Activated CD4-positive, alpha-beta T cell treated with anti-CD3 and anti-CD28 coated beads, Interleukin-2, Interleukin-6, amounts not matched to agents 100 ng/mL and 50 ng/mL, durations not matched to agents 16 hours and 8 hours (primary cell): ENCODE measurements around the gene PPP1R1B.

ENCODE experiments used
- DNase-seq: peaks from one replicate; pipeline ENCODE4 v3.0.0-alpha.2; 2020

PPP1R1B gene

DNA sequence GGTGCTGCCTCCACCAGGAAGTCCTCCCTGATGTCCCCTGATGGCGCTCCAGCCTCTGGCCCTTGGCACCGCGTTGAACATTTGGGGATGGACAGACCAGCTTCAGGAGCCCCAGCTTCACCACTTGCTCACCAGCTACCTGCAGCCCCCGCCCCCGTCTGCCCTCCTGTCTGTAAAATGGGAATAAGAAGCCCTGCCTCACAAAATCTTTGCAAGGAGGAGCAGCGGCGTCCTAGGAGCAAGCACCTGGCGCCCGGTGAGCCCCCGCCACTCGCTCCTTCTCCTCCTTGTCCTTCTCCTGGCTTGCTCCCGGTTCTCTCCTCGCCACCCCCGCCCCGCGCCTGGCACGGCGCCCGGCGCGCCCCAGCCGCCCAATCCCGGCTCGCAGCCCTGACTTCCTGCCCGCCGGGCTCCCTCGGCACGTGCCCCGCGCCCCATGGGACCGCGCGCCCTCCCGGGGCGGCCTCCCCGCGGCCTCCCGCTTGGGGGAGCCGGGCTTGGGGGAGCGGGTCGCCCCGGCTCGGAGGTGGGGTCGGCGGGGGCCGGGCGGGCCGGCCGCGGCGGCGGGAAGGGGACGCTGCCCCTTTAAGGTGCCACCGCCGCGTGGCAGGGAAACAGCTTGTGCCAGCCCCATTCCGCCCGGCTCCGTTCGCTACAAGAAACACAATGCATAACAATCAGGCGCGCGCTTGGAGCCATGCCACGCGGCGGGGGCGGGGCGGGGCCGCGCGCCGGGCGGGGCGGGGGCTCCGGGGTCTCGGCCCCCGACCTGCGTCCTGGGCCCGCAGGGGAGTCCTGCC lies 9.1 kb upstream of the PPP1R1B start:
- peak; percentile 65 for DNase-seq

DNA sequence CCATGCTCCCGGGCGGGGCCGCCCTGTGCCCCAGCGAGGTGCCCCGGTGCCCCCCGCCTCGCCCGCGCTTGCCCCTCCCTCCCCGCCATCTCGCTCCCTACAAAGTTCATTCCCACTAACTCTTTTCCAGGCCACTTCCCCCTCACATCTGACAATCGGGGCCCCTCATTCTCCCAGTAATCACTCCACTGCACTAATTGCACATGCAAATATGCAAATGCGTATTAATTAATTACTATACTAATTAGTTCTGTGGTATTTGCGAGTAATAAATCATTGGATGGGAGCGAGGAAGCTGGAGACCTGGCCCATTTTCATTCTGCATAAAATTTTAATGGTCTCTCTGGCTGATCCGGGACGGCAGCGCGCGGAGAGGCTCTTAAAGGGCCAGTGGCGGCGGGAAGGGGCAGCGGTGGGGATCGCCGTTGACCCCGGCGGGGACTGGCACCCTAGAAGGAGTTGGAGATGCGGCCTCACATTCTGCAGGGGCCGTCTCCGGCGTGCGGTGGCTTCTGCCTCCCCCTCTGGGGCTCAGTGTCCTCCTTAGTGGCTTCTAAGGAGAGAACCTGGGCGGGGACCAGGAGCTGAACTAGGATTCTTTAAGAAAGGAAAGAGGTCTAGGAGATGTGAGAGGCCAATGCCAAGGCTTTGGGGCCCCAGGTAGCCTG lies 8.4 kb upstream of the PPP1R1B start:
- no peak for DNase-seq

DNA sequence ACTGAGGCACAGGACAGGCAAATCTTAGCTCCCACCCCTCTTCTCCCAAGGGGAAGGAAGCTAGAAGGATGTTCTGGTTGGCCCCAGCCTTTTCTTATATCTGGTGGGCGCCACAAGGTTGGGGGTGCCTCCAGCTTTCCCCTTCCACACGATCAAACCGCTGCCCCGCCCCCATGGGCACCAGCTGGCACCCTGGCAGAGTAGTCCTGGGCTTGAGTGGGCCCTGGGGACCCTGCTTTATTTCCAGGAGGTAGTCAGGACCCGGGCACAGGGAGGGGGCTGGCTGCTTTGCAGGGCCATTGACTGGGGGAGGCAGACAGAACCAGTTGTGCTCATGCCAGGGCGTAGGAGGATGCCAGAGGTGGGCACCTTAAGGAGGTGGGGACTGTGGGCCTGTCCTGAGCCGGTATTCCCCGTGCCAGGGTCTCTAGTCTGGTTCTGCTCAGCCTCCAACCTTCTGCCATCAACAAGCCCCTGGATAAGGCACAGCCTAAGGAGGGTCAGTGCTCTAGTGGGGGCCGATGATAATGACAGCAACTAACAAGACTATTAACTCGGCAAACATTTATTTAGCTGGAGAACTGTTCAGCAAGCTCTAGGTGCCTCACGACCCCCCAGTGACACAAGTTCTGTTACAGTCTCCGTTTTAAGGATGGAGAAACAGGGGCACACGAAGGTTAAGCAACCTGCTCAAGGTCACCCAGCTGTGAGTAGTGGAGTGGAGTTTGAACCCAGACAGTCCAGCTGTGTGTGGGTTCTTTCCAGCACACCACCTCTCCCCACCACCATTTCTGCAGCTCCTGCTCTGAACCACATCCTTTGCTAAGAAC lies 7.6 kb upstream of the PPP1R1B start:
- DNase-seq = no peak

DNA sequence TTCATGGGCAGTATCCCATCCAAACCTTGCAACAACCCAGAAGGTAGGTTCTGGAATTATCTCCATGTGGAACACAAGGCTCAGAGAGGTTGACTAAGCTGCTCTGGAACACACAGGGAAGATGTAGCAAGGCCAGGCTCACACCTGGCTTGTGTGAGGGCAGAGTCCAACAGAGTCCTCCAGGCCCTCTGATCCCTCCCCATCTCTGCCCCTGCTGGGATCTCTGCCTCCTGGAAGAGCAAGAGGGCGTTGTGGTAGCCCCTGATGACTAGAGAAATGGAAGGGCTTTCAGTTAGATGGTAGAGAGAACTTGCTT lies 7.0 kb upstream of the PPP1R1B start:
- DNase-seq = no peak

DNA sequence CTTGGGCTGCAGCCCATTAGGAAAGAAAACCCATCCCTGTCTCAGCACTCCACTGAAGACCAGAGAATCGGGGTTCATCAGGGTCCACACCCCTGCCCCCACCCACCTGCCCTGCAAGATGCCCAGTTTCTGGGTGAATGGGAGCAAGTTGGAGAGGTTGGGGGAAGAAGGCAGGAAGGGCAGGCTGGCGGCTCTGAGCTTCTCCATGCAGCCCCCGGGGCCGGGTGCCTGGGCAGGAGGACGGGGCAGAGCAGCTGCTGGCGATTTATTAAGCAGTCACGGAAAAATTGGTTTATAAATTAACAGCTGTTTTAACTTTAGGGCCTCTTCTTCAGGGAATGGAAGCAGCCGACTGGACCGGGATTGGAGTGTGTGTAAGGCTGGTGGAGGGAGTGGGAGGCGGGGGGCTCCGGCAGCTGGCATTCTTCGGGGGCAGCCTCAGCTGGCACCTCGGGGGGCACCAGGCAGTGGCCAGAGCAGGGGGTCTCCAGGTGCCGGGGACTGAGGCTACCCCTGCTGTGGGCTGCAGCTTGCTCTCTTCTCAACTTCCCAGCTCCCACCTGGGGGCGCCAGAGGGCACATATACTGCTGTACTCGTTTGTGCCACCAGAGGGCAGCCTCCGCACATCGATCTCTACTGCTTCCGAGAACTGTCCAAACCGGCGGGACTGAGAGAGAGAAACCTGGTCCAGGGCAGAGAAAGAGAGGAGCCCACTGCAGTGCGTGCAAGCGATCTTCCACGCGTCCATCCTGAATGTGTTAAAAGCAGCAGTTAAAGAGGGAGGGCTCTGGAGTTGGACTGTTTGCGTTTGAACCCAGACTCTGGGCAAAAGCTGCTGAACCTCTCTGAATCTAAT lies 5.0 kb upstream of the PPP1R1B start:
- DNase-seq = peak; percentile 93

DNA sequence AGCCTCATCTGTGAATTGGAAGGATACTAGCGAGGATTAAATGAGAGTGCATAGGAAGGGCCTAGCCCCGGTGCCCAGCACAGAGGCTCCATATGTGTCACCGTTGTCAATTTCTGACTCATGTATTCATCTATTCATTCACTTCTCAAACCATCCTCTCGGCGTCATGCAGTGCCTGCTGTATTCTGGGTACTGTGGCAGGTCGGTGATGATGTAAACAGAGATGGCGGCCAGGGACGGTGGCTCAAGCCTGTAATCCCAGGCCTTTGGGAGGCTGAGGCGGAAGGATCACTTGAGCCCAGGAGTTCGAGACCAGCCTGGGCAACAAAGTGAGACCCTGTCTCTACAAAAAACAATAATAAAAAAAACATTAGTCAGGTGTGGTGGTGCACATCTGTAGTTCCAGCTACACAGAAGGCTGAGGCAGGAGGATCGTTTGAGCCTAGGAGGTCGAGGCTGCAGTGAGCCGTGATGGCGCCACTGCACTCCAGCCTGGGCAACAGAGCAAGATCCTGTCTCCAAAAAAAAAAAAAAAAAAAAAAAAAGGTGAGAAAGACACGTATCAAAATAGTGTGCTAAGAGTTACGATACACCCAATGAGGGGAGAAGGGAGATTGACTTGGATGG lies 4.3 kb upstream of the PPP1R1B start:
- DNase-seq = peak; percentile 88

DNA sequence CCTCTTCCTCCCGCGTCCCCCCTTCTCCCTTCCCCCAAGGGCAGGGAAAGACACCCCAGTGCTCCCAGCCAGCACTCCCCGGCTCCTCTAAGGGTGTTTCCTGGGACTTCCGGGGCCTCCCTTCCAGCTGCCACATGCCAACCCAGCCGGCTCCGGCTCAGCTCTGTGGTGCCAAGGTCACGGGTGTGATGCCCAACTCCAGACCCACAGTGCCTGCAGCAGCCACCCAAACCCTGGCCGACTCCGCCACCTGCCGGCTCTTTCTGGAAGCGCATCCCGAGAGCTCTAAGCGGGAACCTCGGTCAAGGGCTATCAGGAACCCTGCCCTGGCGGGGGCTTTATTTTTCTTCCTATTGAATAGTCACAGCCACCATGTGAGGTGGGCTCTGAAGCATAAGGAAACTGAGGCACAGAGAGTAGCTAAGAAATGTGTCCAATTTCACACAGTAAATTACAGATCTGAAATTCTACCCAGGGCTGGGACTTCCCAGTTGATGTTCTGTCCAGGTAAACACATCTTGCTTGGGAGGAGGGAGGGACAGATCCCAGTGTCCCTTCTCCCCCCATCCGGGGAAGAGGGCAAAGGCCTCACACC lies 3.3 kb upstream of the PPP1R1B start:
- DNase-seq = peak; percentile 93

DNA sequence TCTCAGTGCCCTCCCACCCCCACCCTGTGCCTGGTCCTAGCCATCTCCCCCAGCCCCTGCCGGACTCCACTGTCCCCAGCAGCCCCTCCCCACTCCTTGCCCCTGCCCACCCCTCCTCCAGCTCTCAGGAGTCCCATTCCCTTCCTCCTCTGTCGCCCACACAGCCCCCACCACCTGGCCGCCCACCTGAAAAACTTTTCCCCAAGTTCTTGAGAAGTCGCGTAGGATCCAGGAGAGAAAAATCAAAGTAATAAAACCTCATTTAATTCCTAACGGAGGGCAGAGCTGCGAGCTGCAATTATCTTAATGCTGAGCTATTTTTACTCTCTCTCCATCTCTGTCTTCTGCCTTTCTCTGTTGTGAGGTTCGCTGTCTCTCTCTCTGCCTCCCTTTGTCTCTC lies 2.4 kb upstream of the PPP1R1B start:
- DNase-seq = no peak

DNA sequence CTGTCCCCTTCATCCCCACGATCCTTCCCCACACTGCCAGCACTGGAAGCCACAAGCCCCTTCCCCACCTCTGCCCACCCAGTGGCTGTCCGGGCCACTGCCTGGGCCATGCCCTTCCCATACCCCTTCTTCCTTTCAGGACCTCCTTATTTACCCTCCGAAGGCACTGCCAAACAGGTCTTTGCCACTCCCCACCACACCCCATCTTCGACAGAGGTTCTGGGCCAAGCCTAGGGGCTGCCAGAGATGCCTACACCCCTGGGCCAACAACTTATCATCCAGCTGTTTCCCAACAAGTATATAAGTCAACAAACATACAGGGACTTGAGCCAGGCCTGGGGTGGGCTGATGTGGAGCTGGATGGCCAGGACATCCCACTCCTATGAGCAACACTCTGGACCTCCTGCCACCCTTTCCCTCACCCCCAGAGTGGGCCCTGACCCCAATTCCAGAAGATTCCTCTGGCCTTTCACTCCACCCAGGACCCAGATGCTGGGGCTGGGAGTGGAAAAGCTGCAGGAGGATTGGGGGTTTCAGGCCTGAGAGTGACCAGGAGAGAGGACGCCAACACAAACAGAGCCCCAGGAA lies 1.5 kb upstream of the PPP1R1B start:
- DNase-seq = no peak

DNA sequence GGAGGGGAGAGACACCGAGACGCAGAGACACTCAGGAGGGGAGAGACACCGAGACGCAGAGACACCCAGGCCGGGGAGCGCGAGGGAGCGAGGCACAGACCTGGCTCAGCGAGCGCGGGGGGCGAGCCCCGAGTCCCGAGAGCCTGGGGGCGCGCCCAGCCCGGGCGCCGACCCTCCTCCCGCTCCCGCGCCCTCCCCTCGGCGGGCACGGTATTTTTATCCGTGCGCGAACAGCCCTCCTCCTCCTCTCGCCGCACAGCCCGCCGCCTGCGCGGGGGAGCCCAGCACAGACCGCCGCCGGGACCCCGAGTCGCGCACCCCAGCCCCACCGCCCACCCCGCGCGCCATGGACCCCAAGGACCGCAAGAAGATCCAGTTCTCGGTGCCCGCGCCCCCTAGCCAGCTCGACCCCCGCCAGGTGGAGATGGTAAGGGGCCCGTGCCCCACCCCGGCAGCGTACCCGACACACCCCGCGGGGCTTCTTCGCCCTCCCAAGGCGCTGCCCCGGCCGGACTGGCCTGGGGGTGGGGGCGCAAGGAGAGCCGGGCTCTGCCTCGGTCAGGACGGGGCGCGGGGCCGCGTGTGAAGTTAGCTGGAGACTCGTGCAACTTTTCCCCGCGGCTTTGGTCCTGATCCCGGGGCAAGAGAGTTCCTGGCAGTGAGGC lies 427 bp downstream of the PPP1R1B start:
- no peak for DNase-seq

DNA sequence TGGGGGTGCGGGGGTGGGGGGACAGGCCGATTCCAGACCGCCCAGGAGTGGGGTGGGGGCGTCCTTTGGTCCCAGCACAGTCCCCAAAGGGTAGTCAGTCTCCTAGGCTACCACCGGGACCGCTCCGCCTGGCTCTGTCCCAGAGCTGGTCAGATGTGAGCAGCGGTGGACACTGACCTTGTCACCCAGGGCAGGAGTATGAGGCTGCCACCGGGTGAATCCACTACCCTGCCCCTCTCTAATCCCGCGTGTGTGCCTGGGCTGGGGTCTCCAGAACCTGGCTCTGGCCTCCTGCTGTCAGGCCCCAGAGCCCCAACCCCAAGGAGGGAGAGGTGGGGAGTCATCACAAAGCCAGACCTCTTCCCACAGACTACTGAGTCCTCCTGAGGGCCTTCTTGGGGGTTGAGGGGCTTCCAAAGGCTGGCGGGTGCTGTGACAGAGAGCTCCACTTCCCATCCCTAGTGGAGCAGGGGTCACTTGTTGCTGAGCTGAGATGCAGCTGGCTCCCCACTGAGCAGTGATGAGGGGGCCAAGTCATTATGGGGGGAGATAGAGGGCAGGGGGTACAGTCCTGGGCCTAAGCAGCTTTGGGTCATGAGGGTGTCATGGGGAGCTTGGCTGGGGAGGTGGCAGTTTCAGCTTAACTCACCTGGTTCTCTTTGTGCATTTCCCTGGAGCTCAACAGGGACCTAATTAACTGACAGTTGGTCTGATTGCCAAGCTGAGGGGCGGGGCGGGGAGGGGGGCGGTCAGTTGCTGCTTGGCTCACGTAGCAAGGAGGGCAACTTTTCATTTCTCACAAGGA lies 1.2 kb downstream of the PPP1R1B start:
- DNase-seq = no peak

DNA sequence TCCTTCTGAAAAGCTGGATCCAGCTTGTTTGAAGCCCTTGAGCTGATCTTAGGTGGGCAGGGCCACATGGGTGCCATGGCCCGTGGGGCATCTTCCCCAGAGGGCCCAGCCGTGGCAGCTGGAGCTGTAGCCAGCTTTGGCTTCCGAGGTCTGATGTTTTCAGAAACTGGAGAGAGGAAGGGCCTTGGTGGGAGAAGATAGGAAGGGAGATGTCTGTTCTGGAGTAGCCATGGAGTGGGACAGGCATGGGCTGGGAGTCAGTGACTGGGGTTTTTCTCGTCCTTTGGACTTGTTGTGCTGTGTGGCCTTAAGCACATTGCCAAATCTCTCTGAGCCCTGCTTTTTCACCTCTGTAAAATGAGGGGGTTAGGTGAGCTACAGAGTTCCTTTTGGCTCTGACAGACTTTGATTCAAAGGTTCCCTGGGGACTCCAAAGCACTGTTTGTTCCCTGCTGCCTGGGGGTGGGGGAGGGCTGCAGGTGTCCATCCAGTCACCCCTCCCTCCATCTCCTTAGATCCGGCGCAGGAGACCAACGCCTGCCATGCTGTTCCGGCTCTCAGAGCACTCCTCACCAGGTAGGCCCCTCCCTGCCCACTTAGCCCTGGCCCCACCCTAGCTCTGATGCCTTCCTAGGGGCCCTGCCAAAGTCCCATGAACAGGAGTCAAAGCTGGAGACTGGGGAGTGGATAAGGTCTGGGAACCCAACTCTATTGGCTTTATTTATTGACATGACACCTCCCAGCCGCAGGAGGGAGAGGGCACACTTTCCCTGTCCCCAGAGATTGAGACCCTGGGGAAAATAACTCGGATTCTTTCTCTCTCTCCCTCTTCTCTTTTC lies 2.1 kb downstream of the PPP1R1B start:
- no peak for DNase-seq

DNA sequence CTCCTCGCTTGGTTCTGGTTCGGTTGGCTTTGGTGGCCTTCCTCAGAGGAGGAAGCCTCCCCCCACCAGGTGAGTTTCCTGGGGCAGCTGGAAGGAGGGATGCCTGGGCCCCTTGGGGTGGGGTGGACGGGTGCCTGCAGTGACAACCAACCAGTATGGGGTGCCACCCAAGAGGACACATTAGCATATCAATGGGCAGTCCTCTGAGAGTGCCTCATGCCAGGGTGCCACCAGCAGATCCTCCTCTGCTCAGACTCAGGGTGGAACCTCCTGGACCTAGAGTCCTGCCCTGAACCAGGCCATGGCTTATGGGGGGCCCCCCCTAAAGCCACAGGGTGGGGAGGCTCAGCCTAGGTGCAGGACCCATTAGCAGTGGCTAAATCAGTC lies 2.7 kb downstream of the PPP1R1B start:
- no peak for DNase-seq

DNA sequence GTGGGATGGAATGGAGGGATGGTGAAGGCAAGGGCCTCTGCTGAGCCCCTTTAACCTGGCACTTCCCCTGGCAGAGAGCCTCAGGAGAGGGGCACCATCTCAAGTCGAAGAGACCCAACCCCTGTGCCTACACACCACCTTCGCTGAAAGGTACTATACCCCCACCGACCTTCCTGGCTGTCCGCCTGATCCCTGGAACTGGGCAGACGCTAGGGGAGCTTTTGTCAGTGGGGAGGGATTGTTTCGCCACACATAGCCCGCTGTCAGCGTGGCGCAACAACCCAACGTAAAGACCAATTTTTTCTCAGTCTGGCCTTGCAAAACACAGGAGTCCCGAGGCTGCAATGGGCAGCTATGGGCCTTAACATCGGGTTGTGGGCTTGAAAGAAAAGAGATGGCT lies 3.1 kb downstream of the PPP1R1B start:
- no peak for DNase-seq

DNA sequence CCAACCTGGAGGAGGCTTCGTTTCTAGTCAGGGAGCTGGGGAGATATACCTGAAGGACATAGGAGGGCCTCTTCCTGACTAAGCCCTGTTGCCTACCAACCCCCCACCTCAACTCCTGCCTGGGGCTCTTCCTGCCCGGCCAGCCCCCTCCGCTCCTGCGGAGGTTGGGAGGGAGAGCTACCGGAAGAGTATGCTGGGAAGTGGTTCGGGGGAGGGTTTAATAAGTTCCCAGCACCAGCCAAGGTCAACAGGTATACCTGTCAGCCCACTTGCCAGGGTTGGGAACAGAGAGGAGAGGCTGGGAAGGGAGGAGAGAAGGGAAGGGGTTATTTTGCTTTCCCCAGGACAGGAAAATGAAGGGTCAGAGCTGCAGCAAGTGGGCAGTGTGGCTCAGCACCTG lies 4.7 kb downstream of the PPP1R1B start:
- no peak for DNase-seq

DNA sequence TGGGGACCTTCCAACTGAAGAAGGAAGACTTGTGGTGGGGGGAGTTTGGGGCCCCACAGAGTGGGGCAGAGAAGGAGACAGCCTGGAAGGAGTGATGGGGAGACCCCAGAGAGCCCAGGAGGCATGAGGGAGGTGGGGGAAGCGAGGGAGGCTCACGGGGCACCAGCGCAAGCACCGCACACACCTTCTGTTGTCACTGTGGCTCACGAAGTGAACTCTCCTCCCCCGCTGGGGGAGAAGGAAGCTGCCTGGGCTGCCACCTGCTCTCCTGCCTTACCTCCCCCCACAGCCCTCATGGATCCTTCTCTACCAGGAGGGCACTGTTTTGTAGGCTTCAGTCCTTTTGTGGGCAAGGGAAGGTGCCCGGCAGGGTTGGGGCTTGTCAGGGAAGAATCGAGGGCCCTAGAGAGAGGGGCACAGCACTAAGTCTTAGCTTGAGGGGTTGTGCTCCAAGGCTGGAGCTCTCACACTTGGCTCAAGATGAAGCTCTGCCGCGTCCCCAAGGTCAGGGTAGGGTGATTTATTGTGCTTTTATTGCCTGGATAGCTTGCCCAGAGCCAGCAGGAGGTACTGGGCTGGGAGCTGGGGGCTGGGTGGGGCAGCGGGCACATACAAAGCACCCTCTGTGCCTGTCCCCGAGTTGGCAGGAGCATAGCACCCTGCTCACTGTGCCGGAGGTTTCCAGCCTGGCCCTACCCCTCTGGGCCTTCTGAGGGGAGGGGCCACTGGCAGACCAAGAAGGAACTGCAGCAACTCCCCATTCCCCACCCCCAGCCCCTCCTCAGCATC lies 5.6 kb downstream of the PPP1R1B start:
- no peak for DNase-seq

DNA sequence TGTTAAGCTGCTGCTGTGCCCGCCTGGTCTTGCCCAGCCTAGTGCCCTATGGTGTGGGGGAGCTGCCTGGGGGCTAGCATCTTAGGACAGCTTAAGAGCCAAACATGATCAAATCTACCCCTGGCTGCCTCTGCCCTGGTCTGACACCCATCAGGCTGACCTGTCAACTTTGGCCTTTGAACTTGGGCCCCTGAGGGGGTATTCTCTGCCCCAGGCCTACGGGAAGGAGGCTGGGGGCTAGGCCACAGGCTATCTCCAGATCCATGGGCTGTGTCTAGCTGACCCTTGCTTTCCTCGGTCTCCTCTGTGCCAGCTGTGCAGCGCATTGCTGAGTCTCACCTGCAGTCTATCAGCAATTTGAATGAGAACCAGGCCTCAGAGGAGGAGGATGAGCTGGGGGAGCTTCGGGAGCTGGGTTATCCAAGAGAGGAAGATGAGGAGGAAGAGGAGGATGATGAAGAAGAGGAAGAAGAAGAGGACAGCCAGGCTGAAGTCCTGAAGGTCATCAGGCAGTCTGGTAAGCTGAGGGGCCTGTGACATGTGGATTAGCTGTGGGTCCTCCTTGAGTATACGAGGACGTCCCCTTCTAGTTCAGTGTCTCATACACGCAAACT lies 6.9 kb downstream of the PPP1R1B start:
- DNase-seq = no peak

DNA sequence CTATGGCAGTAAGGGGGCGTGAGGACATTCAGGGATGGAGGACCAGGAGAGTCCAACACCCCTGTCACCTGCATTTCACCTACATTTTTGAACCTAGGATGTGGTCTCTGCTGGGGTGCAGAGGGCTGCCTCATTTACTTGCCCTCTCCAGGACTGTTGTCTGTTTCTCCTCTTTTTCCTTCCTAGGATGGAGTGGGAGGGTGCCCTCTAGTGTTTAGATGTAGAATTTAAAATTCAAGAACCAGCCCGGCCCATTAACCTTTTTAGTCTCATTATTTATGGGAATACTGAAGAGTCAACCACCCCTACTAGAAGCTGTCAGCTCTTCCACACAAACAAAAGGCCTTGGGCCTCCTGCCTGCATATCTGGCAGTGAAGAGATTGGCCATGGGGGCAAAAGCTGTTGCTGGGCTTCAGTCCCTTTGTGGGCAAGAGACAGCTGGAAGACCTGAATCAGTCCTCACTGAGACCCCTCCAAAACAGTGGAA lies 7.7 kb downstream of the PPP1R1B start:
- peak; percentile 55 for DNase-seq
